GM06990 (cell line): ENCODE measurements around the gene ROR2.

Experiments used
- DNase-seq: peaks from one replicate; pipeline ENCODE4 v3.0.0-alpha.2; 2011; ENCODE audit not compliant: insufficient read length; ENCODE audit errors: extremely low read depth
- H3K27me3 ChIP-seq: replicated peaks from 2 replicates; pipeline ENCODE4 v1.6.0; 2011; ENCODE audit warnings: low read length; ENCODE audit not compliant: control insufficient read depth, insufficient read depth
- H3K36me3 ChIP-seq: 2 replicates; pipeline ENCODE4 v1.5.1; 2011; ENCODE audit warnings: low read length; ENCODE audit not compliant: control insufficient read depth, insufficient read depth
- H3K4me3 ChIP-seq: replicated peaks from 2 replicates; pipeline ENCODE4 v1.5.1; 2011; ENCODE audit warnings: low read depth, mild to moderate bottlenecking, control low read depth, low read length
- CTCF ChIP-seq: IDR thresholded peaks from 2 replicates; pipeline ENCODE4 v1.5.1; 2011; ENCODE audit warnings: low read length, control low read depth, mild to moderate bottlenecking, inconsistent platforms; ENCODE audit not compliant: insufficient read depth, poor library complexity, severe bottlenecking

ROR2 gene

GRCh38 chr9:91736311-91736710 is 213.7 kb downstream of the ROR2 start:
- no peak for TF ChIP-seq CTCF
- no peak overlapping the region for H3K4me3 ChIP-seq
- no peak for DNase-seq
- H3K36me3 ChIP-seq: no peaks in the 10 kb centered on the region
- no peaks in the 10 kb centered on the region; the same call in 1 of the 2 replicates for H3K27me3 ChIP-seq

GRCh38 chr9:91735049-91735448 is 215.0 kb downstream of the ROR2 start:
- DNase-seq: no peak
- no peak overlapping the region for H3K4me3 ChIP-seq
- no peak for TF ChIP-seq CTCF
- H3K27me3 ChIP-seq: no peaks in the 10 kb centered on the region; the same call in 1 of the 2 replicates
- H3K36me3 ChIP-seq: no peaks in the 10 kb centered on the region

- no peak for DNase-seq
- H3K4me3 ChIP-seq: no peak overlapping the region
- no peaks in the 10 kb centered on the region for H3K36me3 ChIP-seq
- TF ChIP-seq CTCF: peak; percentile 98
- H3K27me3 ChIP-seq: no peaks in the 10 kb centered on the region; the same call in 1 of the 2 replicates
Measured at GRCh38 chr9:91734371-91734981, 215.6 kb downstream of the ROR2 start.

GRCh38 chr9:91733006-91733624 is 216.9 kb downstream of the ROR2 start:
- no peaks in the 10 kb centered on the region for H3K36me3 ChIP-seq
- no peak for TF ChIP-seq CTCF

GRCh38 chr9:91732187-91733005 is 217.6 kb downstream of the ROR2 start:
- Histone ChIP-seq H3K4me3 (no peak overlapping the region), H3K27me3 (no peaks in the 10 kb centered on the region), H3K36me3 (no peaks in the 10 kb centered on the region)
- DNase-seq: no peak
- TF ChIP-seq CTCF: no peak

More at GRCh38 chr9:91733006-91733624, 216.9 kb downstream of the ROR2 start:
- Histone ChIP-seq H3K4me3 (no peak overlapping the region), H3K27me3 (no peaks in the 10 kb centered on the region)
- DNase-seq: no peak
